GM18508 (cell line): ENCODE measurements around the gene DNAH2.

ENCODE experiments used
- ATAC-seq: cut with Tn5 transposase; IDR thresholded peaks from one replicate; pipeline ENCODE4 v1.9.1; 2021; ENCODE audit warnings: moderate number of reproducible peaks; ENCODE audit not compliant: insufficient read depth, unreplicated experiment

The DNAH2 gene

DNA sequence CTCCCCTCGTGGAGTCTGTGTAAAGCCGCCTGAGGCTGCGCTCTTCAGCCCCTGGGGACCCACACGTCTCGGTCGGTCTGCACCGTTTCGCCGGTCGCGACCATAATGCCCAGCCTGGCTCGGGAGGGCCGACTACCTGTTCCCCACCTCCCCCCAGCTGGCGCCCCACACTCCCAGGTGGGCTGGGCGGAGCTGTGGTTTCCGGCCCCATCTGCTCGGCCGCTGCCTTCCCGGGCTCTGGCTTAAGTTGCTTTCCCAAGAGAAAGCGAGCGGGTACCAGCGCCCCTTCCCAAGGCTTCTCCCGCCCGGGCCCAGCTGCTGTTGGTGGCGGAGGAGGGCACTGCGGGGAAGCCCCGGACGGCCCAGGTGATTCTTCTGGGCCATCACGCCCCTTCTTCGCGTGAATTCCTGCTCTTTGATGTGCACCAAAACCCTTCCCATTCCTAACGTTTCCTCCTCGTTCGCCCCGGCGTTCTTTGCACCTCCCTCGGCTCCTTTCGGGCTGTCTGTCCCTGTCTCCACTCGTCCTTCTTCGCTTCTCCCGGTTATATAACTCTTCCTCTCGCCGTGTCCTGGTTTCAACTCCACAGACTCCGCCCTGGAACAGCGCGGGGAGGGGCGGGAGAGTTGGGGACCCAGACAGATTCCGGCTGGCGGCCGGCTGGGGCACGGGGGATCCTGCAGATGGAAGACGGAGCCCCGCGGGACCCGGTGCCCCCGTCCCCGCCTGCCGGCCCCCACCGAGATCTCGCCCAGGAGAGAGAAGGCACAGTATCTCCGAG lies 118.5 kb downstream of the DNAH2 start:
- ATAC-seq = no peak

DNA sequence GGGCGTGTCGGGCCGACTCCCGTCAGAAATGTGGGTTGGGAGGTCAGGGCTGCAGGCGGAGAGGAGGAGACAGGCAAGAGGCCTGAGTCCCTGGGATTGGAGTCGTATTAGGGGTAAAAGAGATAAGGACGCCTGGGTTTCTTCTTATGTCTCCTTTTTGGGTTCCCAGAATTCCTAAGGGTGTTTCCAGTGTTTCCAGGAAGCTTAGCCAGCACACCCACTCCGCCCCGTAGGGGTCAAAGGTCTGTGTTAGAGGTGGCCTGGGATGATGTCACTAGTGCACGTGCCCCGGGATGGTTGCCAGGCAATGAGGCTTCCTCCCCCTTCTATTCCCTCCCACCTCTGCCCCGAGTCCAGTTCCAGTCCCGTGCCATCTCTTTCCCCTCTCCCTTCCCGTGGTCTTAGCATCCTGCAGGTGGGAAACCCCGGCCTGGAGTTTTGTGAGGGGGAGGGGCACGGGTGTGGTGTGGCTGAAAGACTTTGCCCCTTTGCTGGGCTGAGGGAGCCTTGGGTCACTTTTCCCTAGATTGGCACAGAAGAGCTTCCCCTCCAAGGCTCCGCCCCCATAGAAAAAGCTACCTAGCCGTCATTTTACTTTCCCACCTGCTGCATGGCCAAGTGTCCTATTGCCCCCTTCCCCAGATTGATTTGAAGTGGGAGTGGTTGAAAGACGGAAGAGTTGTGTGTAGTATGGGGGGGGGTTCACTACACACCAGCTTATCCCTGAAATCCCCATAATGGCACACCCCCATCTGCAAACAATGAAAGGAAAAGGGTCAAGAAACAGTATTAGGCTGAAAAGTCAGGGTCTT lies 119.3 kb downstream of the DNAH2 start:
- ATAC-seq = no peak

DNA sequence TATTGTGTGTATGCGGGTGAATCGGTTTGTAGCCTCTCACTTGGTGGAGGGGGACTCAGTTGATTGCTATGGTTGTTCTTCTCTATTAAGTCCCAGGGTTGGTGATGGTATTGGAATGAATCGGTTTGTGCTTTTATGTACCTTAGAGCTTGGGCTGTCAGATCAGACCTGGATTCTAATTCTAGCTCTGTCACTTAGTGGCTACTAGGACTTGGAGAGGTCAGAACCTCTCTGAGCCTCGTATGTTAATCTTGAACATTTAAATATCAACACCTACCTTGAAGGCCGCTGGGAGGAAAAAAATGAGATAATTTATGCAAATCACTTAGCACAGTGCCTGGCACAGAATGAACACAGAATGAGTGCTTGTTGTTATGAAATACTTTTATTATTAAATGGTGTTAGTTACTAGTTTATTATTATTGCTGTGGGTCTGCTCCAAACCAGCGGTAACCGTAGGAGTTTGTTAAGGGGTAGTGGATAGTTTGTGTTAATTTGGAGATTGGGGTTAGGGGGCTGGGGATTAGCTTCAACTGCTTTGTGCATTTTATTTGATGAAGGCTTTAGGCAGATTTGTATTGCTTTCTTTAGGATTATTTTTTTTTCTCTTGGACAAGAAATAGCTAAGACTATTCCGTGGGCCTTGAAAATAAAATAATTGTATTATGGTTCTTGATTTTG lies 120.0 kb downstream of the DNAH2 start:
- no peak for ATAC-seq

DNA sequence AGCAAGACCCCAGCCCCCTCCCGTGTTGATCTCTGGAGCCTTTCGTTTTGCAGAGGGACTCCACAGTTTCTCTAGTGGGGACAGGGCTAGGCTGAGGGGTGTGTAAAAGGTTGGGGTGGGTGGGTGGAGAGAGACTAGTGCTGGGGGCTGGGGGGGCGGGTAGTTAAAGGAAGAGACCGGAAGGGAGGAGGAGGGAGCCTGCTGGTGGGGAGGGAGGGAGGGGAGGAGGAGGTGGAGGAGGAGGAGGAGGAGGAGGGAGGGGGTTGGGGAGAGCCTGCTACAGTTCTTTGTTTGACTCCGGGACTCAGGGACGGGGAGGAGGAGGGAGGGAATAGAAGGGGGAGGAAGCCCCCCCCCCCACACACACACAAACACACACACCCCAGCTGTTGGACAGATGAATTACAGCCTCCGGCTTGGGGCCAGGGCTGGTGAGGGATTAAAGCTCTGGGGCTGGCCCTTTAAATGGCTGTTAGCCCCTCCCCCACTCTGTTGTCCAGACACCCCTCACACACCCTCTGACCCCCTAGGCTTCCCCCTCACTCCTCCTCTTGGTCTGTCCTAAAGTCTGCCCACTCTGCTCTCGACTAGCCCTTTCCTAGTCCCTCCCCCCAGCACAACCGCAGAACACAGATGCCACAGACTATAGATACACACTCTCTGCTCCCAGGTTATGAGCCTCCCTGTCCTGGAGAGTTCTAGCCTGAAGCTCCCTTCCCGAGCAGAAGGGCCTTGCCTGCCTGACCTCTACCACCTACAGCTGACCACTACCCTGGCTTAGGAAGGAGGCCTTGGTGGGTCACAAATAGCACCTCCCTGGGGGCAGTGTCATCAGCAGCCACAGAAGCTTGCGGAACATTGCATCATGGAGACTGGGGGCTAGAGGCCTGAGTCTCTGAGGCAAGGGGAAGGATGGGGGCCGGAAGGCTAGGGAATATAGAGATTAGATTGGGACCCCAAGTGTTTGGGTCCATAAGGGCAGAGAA lies 120.8 kb downstream of the DNAH2 start:
- ATAC-seq = no peak

DNA sequence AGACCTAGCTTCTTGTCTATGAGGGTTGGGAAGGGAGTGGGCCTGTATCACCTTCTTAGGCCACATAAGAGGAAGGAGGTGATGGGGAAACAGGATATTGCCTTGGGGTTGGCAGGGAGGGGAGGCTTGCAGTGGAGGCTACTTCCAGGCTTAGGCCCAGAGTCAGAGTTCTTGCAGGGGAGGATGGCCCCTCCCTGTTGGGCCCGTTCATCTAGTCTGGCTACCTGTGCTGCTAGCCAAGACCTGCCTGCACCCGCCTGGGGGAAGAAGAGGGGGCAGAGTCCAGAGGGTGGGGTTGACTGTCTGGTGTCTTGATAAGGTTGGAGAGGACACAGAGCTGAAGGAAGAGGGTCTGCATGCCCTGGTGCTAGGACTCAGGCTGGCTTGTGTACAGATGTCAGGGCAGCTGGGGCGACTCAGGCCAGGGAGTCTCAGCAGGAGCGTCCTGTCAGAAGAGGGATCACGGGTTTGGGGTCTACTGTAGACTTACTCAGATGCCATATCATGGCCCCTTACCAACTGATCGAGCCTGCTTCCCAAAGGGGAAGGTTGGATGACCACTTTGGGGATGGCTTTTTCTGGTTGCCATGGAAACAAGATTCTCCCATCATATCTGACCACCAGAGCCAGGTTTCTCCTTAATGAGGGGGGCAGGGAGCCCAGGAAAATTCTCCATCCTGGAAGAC lies 121.8 kb downstream of the DNAH2 start:
- ATAC-seq = no peak

DNA sequence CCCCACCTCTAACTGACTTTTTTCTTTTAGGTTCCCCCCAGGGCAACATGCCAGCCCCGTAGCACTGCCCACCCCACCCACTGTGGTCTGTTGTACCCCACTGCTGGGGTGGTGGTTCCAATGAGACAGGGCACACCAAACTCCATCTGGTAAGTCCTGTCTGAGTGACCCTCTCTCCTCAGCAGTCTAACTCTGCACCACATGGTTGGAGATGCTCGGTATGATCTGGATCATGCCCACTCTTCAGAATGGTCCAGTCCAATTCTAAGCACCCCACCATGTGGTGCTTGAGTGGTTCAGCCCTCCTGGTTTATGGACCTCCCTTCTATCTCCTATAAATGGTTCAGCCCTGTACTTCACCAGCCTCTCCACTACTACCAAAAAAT lies 122.3 kb downstream of the DNAH2 start:
- ATAC-seq = no peak

DNA sequence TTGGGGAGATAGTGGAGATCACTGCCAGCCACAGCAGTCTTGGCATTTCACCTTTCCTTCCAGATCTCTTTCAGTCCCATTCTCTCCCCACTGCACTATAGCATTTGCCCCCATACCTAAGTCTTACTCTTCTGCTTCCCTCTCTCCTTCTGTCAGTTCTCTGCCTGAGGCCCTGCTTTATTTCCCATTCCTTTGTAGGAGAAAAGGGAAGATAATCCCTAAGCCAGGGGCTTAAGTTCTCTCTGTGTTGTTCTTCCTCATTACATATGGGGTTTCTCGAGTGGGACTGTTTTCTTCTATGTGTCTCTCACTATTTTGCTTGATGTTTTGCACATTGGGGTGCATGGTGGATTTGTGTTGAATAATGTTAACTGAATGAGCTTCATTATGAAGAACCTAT lies 122.9 kb downstream of the DNAH2 start:
- ATAC-seq = no peak

DNA sequence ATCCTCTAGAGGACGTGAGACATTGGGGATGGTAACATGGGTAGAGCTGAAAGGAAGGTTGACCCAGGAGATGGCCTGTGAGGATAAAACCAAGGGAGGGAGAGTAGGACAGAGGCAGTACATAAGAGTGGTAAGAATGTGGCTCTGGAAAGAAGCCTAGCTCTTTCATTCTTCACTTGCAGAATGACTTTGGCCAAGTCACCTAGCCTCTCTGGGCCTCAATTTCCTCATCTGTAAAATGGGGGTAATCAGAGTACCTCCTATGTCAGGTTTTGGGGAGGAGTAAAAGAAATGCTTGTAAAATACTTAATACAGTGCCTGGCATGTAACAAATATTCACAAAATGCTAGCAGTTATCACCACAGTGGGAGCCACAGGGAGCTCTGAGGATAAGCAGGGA lies 123.3 kb downstream of the DNAH2 start:
- no peak for ATAC-seq

DNA sequence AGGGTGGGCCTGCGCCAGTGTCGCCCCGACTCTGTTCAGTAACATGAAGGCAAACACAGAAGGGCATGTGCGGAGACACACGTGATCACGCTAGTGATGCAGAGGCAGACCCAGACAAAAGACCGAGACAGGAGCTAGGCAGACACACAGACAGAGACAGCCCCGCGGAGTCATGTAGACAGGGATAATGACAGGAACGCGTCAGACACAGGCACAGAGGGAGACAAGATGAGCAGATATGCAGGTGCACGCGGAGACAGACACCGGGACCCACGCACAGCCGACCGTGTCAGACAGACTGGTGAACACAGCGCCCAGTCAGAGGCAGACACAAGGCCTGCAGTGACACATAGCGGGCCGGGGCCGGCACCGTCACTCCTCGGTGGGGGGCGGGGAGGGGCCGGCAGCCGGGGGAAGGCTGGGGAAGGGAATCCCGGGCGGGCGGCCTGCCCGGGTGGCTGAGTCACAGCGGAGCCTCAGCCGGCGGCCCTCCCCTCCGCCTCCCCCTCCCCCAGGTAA lies 123.9 kb downstream of the DNAH2 start:
- no peak for ATAC-seq

DNA sequence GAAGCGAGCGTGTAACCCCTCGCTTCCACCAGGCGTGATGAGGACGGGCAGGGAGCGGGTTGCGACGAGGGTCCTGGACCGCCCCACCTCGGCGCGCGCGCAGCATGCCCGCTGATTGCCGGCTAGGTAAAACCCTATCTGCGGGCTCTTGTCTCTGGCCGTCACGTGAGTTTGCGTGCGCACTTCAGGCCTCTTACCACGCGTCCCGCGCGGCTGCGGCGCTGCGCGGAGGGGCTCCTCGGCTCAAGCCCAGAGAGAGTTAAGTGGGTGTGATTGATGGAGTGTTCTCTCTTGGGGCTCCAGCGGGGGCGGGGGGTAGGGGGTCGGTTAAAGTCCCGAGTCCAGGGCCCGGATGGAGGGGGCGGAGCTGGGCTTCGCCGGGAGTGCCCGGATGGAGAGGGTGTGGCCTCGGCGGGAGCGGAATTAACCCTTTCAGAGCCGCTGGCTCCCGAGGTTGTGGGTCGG lies 124.4 kb downstream of the DNAH2 start:
- ATAC-seq = no peak

DNA sequence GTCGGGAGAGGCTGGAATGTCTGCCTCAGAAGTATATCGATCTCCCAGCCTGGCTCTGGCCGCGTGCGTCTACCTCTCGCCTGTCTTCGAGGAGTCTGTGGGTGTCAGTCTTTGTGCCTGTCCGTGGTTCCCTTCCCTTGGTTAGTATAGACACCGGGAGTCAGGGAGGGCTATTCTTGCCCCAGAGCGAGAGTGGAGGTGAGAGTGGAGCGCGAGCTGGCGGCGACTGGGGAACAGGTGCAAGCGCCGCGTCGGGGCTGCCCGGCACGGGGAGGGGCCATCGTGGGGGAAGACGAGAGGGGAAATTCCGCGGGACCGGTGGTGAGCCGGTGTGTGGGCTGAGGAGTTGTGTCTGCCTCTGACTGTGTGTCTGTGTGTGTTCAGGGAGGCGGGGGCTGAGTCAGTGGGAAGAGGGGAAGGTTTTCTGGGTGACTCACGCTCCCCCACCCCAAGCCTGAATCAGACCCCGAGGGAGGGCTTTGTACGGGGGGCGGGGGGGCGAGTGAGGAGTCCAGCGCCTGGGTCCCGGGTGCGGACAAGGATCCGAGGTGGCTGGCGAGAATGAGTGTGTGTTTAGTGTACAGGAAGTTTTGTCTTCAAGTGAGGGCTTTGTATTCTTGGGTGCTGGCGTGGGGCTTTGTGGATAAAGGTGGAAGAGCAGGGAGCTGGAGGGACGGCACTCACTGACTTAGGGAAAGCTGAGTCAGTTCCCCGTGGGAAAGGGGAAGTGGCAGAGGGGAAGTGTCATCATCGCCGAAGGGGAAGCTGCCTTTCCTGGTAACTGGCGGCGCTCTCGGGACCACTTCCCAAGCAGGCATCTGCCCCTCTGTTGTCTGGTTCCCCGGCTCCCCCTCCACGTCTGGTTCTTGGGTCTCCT lies 125.1 kb downstream of the DNAH2 start:
- no peak for ATAC-seq

DNA sequence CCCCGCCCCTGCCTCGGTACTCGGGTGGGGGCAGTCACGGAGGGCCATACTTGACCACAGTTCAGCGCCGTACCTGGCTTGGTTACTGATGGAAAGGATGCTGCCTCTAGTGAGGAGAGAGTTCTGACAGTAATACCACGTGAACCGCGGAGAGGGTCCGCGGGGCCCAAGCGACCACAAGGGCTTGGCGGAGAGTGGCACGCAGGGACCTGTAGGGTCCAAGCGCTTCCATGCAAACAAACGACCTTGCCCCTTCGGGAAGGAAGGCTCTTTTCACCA lies 125.7 kb downstream of the DNAH2 start:
- no peak for ATAC-seq

DNA sequence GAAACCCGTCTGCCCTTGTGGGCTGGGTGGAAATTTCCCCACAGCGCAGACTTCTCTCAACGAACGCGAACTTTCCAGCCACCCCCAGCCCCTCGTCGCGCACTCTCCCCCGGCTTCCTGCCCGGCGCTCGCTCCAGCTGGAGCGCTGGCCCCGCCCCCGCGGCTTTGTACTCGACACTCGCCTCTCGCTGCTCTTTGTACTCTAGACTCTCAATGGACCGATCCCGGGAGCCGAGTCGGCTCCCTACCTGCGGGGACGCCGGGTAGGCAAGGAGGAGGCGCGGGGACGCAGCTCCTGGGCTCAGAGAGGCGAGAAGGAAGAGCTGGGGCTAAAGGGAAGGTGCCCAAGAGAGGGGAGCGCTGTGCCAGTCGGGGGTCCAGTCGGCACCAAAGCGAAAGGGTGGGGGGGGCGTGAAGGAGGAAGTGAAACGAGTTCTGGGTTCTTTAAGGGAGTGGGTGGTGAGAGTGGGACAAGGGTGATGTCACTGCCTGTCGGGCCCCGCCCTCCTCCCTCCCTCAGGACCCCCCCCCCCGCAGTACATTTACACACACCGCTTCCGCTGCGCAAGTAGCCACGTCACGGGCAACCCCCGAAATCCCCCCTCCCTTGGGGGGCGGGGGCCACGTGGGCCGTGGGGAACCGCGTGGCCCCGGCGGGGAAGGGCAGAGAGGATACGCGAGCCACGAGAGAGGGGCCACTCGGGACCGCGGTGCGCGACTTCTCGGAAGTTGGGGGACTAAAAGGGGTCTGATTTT lies 126.2 kb downstream of the DNAH2 start:
- no peak for ATAC-seq

DNA sequence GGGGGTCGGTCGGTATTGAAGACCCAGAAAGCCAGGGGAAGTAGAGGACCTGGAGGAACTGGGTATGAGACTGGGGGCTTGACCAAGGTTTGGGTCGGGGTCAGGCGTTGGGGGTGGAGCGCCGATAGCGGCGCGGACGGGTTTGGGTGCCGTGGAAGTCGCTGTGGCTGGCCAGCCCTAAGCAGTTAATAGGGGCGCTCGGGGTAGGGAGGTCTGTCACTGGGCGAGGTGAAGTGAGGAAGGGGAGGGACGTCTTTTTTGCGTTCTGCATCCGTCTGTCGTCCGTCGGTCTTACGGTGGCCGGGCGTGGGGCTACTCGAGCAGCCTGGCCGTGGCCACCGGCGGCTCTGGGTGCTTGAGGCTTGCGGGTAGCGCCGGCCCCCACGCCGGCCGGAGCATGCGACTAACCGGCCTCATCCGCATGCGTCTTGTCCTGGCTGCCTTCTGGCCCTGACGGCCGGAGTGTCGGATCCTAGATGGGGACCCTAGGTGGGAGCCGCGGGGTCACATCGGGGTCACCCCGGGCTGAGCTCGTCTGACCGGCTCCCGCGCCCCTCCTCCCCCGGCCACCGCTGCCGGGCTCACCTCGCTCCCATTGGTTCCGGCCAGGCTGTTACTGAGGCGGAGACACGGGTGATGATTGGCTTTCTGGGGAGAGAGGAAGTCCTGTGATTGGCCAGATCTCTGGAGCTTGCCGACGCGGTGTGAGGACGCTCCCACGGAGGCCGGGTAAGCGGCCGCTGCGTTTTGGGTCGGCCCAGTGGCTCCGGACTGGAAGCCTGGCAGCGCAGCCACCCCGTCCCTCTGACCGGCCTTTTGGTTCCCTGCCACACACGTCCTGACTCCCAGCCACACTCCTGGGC lies 127.0 kb downstream of the DNAH2 start:
- ATAC-seq = no peak

DNA sequence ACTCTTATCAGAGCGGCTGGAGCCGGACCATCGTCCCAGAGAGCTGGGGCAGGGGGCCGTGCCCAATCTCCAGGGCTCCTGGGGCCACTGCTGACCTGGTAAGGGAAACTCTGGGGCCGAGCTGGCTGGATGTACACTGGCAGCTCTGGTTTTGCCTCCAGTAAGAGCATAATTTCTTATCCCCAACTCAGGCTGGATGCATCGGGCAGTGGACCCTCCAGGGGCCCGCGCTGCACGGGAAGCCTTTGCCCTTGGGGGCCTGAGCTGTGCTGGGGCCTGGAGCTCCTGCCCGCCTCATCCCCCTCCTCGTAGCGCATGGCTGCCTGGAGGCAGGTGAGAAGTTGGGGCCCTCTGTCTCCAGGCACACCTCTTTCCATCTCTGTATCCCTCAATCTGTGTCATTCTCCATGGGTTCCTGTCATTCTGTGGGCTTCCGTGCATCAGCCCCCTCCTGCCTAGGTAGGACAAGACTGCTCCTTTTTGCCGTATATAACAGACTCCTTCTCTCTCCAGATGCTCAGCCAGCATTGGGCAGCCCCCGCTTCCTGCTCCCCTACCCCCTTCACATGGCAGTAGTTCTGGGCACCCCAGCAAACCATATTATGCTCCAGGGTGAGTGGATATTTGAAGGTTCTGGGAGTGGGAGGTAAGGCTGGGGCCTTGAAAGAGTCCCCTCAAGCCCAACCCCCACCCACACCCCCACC lies 128.0 kb downstream of the DNAH2 start:
- ATAC-seq = no peak

DNA sequence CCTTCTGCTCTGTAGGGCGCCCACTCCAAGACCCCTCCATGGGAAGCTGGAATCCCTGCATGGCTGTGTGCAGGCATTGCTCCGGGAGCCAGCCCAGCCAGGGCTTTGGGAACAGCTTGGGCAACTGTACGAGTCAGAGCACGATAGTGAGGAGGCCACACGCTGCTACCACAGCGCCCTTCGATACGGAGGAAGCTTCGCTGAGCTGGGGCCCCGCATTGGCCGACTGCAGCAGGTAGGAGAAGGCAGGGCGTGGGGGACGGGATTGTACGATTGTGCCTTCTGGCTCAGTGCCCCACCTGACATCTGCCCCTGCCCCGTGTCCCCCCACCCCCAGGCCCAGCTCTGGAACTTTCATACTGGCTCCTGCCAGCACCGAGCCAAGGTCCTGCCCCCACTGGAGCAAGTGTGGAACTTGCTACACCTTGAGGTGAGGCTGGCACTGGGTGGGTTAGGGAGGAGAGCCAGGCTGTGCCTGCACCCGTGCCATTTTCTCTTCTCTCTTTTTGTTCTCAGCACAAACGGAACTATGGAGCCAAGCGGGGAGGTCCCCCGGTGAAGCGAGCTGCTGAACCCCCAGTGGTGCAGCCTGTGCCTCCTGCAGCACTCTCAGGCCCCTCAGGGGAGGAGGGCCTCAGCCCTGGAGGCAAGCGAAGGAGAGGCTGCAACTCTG lies 128.7 kb downstream of the DNAH2 start:
- ATAC-seq = no peak
